CD4-positive, alpha-beta T cell treated with Interleukin-2 at 100 ng/mL for 4 hours (primary cell): ENCODE data around the gene LMAN1L.

Experiments
- DNase-seq: peaks from one replicate; pipeline ENCODE4 v3.0.0-alpha.2; 2020; ENCODE audit warnings: low spot score

Gene LMAN1L

DNA sequence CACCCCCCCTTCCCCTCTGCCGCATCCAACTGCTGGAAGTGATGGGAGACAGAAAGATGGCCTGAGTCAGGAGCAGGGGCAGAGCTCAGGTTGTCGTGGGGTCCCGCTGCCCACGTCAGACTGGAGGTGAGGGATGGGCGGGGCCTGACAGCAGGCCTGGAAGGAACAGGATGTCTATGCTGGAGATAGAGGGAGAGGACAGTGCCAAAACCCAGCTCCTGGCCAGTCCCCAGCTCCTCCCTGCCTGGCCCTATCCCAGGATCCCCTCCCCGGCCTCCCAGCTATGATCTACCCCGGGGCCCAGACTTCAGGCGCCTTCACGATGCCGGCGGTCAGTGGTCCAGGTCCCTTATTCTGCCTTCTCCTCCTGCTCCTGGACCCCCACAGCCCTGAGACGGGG lies at the start of gene LMAN1L:
Gene LMAN1L (plus strand): TSS at position 303 of the 400 bp plus-strand sequence. CDS start 20 bp downstream, at position 323.
- no peak for DNase-seq

DNA sequence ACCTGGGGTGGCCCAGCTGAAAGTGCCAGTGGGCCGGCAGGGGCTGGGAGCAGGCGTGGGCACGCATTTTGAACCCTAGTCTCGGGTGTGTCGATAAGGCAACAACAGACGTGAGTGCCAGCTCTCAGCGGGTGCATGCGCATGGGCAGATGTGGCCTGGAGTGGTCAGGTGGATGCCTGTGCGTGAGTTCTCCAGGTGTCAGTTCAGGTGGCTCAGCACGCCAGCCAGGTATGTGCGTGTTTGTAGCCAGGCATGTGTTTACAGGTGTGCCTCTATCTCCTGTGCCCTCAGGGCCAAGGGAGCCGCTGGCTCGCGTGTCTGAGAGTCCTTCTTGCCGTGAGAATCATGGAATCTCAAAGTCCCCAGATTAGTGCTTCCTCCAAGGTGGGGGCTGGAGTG lies 49.2 kb upstream of the LMAN1L start:
- no peak for DNase-seq

DNA sequence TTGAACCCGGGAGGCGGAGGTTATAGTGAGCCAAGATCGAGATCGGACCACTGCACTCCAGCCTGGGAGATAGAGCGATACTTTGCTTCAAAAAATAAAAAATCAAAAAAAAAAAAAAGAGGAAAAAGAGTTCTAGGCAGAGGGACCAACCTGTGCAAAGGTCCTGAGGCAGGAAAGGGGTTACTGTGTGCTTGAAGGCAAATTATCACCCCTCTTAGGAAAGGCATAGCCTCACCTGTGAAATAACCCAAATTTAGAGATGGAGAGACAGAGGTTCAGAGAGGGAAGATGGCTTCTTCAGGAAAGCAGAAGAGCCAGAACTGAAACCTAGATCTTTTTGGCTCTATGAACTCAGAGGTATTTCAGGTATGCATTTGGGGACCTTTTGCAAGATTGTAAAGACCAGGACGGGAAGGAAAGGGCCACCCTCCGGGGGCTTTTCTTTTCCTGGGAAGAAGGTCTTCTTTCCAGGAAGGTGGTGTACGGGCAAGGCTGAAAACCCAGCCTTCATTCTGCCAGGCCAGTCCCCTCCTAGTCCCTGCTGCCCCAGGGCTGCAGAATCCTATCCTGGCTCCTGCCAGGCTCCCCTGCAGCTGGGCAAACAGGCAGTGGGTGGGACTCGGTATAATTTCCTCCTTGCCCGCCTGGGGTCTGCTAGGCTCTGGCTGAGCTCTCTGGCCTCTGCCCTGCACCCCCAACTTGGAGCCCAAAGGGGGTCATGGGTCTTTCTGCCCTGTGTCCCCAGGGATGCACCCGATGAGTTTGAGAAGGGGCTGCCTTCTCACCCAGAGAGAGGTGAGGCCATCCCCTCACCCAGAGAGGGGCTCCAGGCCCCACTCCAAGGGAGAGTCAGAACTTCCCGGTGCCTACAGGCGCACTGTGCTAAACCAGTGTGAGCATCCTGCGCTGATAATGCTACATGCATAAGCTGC lies 45.2 kb upstream of the LMAN1L start:
- no peak for DNase-seq

DNA sequence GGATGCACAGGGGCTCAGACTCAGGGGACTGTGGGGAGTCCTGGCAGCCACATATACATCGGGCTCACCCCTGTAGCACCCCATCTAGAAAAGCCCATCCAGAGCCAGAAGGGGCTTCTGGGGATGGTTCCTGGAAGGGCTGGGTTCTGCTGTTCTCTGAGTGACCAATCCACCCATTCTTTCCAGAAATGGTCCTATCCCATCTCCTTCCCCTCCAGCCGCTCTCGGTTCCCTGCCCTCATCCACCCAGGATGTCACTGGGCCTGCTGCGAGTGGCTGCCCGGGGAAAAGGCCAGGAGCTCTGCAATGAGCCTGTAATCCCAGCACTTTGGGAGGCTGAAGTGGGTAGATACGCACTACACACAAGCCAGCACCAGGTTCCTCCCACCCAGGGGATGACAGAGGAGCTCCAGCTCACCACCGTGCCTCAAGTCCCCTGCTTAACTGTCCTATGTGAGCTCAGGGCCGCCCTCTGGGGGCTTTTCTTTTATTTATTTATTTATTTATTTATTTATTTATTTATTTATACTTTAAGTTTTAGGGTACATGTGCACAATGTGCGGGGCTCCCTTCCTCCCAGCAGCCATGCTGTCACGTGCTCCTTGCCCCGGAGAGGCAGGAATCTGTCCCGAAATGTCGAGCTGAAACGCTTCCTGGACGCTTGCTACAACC lies 44.4 kb upstream of the LMAN1L start:
- no peak for DNase-seq

DNA sequence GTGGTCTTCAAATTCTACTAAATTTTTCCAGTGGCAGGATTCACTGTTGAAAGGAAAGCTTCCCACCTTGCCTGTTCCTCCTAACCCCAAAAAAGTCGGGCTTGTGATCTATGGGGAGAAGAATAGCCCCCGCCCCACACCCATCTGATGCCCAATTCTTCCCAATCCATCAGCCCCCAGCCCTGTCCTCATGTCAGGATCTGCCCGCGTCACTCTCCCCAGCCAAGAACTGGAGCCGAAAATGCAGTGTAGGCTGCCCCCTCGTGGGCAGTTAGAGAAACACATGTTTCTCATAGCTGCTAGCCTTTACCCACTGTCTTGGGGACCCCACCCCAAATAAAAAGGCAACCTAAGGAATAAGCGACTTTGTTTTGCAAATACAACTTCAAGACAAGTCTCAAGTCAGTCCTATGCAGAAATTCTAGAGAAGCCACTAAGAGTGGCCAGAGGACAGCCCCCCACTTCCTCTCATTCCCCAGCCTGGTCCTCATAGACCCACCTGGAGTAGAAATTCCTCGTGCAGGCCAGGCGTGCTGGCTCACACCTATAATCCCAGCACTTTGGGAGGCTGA lies 43.8 kb upstream of the LMAN1L start:
- DNase-seq = peak; percentile 68

DNA sequence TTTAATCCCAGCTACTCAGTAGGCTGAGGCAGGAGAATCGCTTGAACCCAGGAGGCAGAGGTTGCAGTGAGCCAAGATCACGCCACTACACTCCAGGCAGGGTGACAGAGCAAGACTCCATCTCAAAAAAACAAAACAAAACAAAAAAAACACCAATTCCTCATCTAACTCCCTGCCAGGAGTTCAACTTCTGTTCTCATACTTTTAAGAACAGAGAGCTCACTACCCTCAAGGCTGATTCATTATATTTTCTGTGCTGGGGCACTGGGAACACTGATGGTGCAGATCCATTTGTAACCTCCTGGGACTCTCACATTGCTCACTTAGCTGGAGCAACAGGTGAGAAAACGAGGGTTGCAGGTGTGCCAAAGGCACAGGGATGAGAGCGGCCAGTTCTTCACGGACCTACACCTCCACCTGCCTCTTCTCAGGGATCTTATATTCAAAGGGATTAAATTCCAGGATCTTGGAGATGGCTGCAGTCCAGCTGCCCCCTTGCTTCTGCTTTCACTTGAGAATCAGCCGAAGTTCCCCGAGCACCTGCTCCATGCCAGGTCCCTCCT lies 43.1 kb upstream of the LMAN1L start:
- DNase-seq = no peak

DNA sequence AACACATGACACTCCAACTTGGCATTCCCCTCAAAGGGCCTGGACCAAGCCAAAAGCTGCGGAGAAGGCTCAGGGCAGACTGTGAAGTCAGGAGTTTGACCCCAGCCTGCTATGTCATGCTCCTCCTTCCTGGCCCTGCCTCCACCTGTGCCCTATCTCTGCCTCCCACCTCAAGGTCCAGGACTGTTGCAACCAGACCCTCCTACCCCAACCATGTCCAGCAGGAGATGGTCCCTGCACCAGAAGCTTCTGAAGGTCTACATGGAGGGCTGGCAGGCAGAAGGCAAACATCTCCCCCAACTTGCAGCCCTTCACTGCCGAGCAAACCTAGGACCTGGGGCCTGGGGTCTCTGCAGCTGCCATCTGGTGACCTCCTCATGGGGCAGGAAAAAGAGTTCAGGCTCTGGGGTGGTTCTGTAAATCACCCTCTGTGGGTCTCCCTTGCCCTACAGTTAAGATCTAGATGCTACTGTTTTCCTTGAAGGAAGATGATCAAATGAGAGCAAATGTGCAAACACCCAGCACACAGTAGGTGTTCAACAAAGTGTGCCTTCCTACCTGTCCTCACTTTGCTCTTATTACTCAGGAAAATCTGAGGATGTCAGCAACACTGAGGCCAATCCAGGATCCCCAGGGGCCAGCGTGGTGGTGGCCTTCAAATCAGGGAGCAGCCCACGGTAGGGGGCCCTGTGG lies 42.3 kb upstream of the LMAN1L start:
- no peak for DNase-seq

DNA sequence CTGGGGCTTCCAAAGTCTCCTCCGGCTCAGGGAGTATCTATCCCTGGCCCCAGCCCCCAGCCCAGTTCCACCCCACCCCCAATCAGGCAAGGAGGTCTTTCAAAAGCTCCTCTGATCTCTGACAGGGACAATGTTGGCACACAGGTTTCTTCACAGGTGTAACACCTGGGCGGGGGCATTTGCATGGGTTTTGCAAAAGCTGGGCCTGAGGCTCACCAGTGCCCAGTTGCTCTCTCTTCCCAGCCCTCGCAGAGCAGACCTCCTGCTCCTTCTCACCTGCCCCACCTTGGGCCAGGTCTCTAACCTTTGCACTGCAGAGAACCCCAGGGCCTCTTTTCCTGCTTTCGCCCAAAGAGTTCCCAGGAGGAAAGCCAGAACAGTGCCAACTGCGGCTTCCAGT lies 39.3 kb upstream of the LMAN1L start:
- DNase-seq = no peak

DNA sequence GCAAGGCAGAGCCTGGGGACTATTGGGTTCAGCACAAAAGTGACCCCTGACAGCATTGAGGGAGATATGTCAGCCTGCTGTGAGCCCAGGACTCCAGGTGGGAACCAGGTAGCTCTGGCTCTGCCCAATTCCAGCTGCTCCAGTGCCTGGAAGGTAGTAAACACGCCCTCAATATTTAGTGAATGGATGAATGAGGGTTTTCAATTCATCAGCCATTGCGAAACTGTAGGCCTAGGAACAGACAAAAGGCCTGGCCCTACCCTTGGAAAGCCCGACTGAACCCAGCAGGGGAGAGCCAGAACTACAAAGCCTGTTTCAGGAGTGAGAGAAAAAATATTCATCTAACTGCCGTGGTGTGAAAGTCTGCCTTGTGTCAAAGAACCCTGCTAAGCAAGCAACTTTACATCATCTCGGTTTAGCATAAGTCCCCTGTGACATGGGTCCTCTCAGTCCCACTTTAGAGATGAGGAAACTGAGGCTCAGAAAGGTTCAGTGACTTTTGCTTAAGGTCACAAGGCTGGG lies 38.8 kb upstream of the LMAN1L start:
- no peak for DNase-seq

DNA sequence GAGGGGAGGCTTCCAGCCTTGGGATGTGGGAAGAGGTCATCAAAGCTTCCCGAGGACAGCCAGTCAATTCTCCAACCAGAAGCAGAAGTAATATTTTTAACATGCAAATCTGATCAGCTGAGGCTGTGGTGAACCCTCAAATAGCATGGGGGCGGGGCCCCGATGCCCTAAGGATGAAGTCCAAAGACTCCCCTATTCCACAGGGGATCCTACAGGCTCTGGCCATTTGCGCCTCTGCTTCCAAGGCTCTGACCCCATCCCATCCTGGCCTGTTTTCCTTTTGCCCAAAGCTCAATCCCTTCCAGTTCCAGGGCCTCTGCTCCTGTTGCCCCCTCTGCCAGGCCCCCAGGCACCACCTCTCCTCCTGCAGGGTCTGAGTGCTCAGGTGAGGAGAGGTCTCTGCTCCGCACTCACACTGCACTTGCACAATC lies 37.5 kb upstream of the LMAN1L start:
- no peak for DNase-seq

DNA sequence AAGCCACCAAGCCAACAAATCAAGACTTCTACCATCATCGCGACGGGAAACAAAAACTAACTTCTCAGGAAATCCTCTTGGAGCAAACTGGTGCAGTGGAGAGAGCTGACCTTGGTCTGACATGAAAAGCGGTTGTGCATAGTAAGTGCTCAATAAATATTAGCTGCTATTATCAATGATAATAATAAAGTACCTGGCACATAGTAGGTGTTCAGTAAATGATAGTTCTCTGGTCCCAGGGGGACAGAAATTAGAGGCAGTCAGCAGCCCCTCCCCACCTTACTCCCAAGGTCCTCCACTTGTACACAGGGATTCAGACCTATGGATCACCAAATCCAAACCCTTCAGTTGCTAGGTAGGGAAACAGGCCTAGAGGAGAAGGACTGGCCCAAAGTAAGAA lies 36.7 kb upstream of the LMAN1L start:
- no peak for DNase-seq

DNA sequence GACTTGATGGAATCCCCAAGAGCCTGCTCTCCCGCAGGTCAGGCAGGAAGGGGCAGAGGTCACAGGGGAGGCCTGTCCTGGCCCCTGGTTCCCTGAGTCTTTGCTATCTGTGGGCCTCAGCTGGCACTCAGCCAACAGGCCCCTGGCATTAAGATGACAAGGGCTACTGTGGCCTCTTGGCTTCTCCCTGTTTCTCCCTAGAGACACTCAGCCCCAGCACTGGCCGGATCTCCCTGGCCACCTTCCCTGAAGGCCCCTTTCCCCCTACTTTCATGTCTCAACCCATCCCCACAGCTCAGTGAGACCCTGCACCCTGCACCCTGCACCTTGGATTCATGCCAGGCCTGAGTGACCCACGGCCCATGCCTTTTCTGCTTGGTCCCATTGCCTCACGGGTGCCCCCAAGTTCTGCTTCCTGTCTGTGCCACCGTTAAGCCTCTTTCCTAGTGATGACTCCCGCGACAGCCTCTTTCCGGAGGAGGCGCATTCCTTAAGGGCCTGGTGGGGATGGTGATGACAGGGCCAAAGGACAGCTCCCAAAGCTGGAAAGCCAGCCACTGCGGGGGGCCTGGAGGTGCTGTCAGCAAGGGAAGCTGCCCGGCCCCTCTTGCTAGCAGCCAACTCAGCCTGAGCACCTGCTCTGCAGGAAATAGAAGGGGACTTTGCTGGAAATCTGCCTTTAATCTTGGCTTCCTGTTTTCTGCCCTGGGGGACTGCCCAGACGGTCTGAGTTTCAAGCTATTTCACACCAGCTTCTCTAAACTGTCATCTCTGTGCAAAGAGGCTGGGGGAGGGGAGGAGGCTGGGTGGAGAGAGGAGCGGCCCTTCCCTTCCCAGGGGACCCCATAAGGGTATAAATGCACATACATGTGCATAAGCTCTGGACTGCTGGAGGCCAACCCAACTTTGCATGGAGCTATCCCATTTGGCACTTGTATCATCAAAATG lies 35.5 kb upstream of the LMAN1L start:
- peak; percentile 77 for DNase-seq

DNA sequence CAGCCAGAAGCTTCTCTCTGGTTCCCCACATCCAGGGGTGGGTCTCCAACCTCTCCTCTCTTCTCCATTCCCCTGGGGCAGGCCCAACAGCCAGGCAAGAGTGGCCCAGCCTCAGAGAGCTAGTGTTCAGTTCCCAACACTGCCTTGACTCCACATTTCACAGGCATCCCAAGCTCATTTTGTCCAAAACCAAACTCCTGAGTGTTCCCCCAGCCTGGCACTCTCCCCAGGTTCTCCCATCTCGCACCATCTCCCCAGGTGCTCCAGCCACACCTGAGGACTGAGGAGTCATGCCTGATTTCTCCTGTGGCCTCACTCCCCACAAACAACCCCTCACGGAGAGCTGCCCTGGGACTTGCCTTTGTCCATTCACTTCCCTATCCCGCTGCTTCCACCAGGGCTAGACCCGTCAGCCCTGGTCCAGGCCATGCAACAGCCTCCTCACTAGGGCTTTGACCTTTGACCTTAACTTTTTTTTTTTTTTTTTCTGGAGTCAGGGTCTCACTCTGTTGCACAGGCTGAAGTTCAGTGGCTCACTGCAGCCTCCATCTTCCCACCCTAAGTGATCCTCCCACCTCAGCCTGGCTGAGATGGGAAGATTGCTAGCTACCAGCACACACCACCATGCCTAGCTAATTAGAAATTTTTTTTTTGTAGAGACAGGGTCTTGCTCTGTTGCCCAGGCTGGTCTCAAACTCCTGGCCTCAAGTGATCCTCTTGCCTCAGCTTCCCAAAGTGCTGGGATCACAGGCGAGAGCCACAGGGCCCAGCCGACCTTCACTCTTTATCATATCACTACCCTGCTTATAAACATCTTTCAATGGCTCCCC lies 34.7 kb upstream of the LMAN1L start:
- DNase-seq = no peak

DNA sequence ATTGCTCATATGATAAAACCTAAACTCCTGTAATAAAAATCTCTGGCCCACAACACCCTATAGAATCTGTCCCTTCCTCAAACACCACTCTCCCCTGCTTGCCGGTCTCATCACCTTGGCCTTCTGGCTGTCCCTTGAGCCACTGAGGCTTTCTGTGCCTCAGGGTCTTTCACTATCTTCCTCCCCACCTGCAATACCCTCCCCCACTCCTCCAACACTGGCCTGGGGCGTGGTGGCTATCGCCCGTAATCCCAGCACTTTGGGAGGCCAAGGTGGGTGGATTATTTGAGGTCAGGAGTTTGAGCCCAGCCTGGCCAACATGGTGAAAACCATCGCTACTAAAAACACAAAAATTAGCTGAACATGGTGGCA lies 34.0 kb upstream of the LMAN1L start:
- no peak for DNase-seq

DNA sequence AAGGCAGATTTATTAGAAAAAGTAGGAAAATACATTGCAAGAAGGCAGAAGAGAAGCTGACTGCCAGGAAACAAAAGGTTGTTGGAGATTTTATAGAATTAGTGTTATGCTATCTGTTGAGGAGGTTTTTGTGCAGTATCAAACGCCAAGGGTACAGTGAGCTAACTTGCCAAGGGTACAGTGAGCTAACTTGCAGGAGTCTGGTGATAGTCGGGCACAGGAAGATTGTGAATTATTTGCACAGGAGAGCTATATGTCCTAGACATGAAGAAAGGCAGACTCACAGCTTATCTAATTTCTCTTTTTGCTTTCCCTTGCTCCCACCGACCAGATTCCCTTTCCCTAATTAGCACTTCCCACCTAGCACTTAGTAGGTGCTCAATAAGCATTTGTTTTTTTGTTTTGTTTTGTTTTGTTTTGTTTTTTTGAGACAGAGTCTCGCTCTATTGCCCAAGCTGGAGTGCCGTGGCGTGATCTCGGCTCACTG lies 33.4 kb upstream of the LMAN1L start:
- DNase-seq = no peak

DNA sequence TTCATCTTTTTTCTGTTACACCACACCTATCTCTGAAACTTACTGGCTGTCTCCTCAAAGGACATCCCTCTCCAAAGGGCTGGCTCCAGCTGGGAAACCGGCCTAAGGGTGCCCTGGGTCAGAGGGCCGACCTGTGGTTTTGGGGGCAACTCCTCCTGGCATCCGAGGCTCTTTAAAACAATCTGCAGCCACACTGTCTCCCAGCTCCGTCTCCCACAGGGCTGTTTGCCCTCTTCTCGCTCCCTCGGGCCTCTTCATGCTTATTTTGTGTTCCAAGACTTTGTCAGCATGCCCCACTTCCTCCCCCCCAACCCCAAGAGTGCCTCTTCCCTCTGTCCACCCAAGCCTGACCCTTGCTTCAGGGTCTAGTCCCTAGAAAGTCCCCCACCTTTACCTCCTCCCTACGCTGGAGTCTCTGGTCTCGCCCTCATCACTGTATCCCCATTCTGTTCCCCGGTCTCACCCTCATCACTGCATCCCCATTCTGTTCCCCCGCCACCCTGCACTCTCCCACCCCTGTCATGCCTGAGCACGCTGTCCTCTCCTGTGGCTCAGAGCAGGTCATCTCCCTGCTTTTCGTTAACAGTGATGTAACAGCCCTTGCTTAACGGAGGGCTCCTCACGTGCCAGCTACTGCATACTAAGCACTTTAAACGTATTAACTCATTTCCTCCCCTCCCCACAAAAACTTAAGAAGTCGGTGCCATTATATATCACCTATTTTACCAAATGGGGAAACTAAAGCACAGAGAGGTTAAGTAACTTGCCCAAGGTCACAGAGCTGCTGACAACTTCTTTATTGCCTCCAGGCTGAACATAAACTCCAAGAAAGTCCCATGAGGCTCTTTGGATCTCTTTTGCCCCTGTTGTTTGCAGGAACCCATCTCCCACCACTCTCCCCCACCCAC lies 31.9 kb upstream of the LMAN1L start:
- peak; percentile 68 for DNase-seq

DNA sequence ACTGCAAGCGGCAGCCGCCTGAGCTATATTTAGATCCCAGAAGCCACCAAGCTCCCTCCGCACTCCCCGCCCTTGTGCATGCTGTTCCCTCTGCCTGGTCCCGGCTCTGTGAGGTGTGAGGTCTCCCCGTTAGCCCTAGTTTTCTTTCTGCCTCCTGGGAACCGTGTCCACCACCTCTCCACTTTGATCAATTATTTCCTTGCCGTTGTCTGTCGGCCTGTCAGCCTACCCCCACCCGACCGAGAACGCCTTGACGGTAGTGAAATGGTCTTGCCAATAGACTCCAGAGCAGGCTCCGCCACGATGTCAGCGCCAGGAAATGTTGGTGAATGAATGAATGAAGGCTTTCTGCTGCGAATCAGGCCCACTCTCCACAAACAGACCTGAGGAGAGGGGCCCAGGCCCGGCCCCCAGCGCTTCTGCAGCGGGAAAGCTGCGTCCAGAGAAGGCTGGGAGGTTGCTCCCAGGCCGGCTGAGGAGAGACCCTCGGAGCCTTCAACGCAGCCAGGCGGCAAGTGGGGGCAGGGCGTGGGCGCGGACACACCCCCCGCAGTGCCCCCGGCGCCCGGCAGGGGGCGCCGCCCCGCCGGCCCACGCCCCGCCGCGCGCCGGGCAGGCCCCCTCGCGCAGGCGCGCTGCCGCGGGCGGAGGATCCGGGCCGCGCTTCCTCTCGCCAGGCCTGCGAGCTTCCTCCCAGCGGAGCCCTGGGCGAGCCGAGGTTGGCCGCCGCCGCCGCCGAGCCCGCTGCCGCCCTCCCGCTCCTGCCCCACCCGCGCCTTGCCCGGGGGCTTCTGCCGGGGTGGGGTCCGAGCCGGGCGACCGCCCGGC lies 31.0 kb upstream of the LMAN1L start, which contains the start of gene CSK:
Gene CSK (plus strand): TSS at position 650 of the 828 bp plus-strand sequence. CDS start 16,218 bp downstream, outside the sequence.
- peak; percentile 75 for DNase-seq
